ENCODE measurements around the gene FILIP1L. TPM values are rescaled to one million over a fixed set of nuclear protein-coding genes. Genes with fewer than 3 reads are reported as not detected.

Gene FILIP1L
- total and polyA plus RNA-seq, 2 of the 4 experiments (the other 2 are of a cell fraction): 11.5 to 19.9 TPM

DNA sequence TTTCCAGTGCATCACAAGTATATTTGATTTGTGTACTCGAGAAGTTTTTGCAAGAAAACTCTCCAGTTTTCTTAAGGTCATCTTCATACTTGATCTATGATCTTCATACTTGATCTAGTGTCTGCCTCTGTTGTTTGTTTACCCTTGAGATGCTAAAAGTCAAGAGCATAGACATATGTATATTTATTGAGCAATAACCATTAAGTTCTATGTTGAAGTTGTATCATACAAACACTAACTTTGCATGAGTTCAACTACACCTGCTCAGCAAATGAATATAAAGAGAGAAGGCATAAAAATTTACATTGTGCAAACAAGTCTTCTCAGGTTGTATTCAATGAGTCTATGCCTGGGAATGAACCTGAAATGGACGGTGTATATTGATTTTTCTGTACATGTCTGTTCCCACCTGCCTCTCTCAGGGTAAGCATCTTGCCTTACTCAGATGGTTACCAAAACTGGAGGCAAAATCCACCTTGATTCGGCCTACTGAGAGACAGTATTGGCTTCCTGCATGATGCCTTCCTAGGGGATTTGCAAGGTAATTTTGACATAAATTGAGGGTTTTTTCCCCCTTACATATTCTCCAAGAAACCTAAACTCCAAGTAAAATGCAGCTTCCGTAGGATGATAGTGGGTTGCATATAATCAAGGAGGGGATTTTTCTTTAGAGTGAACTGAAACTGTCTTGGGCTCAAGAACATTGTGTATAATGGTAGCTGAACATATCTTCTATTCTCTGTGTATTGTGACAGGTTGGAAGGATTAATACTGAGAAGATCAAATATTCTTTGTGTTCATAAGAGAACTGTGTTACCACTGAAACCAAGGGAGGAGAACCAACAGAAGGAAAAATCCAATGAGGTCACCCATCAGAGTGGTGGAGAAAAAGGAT lies 110.4 kb downstream of the FILIP1L start:
- no peak overlapping the region for H3K4me2 ChIP-seq (ENCODE audit: low read depth, low read length)
- no peak overlapping the region for H3K14ac ChIP-seq (replicated peaks; ENCODE audit: low read depth, low read length)
- H2BK20ac ChIP-seq (ENCODE audit: low read depth, low read length): no peak overlapping the region; the same call in 1 of the 2 replicates
- H3K56ac ChIP-seq (ENCODE audit: extremely low read depth, insufficient read depth, low read length): no peak overlapping the region
- H2AK5ac ChIP-seq (ENCODE audit: low read depth, low read length): no peak overlapping the region
- H4K8ac ChIP-seq (ENCODE audit: low read depth in 2 of 2, low read length in 2 of 2): no peak overlapping the region
- H3K23ac ChIP-seq (ENCODE audit: low read depth, low read length): no peak overlapping the region
- dilution Hi-C loops (cut with HindIII; ENCODE audit: low sequenced_read_pairs, unreplicated experiment): no loop called here
- peaks cover 13% of the 10 kb centered on the region; the same call in 1 of the 2 replicates for H3K9me1 ChIP-seq (ENCODE audit: insufficient read depth, low read length)
- ChIA-PET POLR2A (ENCODE audit: unreplicated experiment) (no interaction called here), CTCF (no interaction called here)
- no peak overlapping the region for H4K5ac ChIP-seq (ENCODE audit: low read depth, low read length)
- no peaks in the 10 kb centered on the region for H3K36me3 ChIP-seq (ENCODE audit: control insufficient read depth, insufficient read depth, low read length)
- BruUV-seq (replicated peaks): no TSS peak
- H4K20me1 ChIP-seq (ENCODE audit: insufficient read depth, low read length): no peaks in the 10 kb centered on the region
- no peak overlapping the region for H2BK120ac ChIP-seq (ENCODE audit: low read depth, low read length)
- no peak overlapping the region for H3K4me3 ChIP-seq (ENCODE audit: insufficient read depth, low read depth, low read length)
- intact Hi-C loops (cut with micrococcal nuclease): no loop called here
- 0 out of 3 replicates have a peak overlapping the region, but pooled peaks have one; percentile 9 for H2BK15ac ChIP-seq (ENCODE audit: low read depth, low read length)
- H3K79me1 ChIP-seq (ENCODE audit: low read depth in 1 of 2, low read length in 2 of 2): peaks cover 7 to 10% of the 10 kb centered on the region in 2 experiments; a peak in 3 of 4 replicates
- H4K91ac ChIP-seq (ENCODE audit: insufficient read depth, low read depth, low read length): no peak overlapping the region
- DNase-seq: no peak
- no peak overlapping the region for H3K27ac ChIP-seq (ENCODE audit: insufficient read depth, low read length)
- no CpG with 5 or more reads among the region's 4 CpGs for WGBS, 2 experiments (ENCODE audit: extremely low coverage in 2 of 2, insufficient read length in 1 of 2)
- H3K27me3 ChIP-seq (ENCODE audit: control insufficient read depth, insufficient read depth, low read length): no peaks in the 10 kb centered on the region
- H2AK9ac ChIP-seq (replicated peaks; ENCODE audit: low read depth, low read length, poor library complexity): no peak overlapping the region
- no peak for ATAC-seq (ENCODE audit: low read depth)
- H3K18ac ChIP-seq (ENCODE audit: low read depth, low read length): peak overlapping the region; percentile 4; the same call in 1 of the 2 replicates
- no peak overlapping the region for H3K9ac ChIP-seq (ENCODE audit: low read depth, low read length)
- no peak overlapping the region for H3K4ac ChIP-seq (ENCODE audit: low read depth, low read length)
- in situ Hi-C loops (cut with MboI; ENCODE audit: low sequenced_read_pairs): no loop called here
- no peak overlapping the region for H2AFZ ChIP-seq (replicated peaks; ENCODE audit: low read length, poor library complexity)
- no peaks in the 10 kb centered on the region for H3K9me3 ChIP-seq (ENCODE audit: control insufficient read depth, insufficient read depth, low read length)
- TF ChIP-seq RAD21 (IDR thresholded peaks at IDR 0.05; ENCODE audit: low read length): no peak
- peak; percentile 55 for TF ChIP-seq CEBPB (IDR thresholded peaks at IDR 0.05; ENCODE audit: low read depth, low read length)
- no peak overlapping the region for H2BK5ac ChIP-seq (ENCODE audit: low read depth, low read length, poor library complexity, severe bottlenecking)
- peaks cover 11% of the 10 kb centered on the region for H3K4me1 ChIP-seq (ENCODE audit: control insufficient read depth, insufficient read depth, low read length)

Measured in IMR-90 (cell line).